Renal pelvis (tissue), 3 donors: ENCODE measurements around the gene STX2. TPM values are rescaled to one million over a fixed set of nuclear protein-coding genes. Genes with fewer than 3 reads are reported as not detected.

Experiments used
- polyA plus RNA-seq, 3 donors: library from polyadenylated mRNA; unstranded; fragments of 120-200 nt; gene quantifications; one replicate each; pipeline ENCODE4 v1.2.1, GENCODE V29; 2013; ENCODE audit not compliant: insufficient read length in 3 of 3

STX2 gene
- polyA plus RNA-seq, 3 donors, result 21.2 to 38.7 (median 28.0) TPM

Other genes with a start within 250 kb of the STX2 start
- gene RIMBP2, start 123.0 kb downstream of the STX2 start, polyA plus RNA-seq, result 10 to 100 TPM; 16.2 to 24.9 (median 23.9) TPM
- 100 to 1,000 TPM; 578 to 720 (median 639) TPM for gene RAN, start 32.8 kb upstream of the STX2 start, polyA plus RNA-seq
- gene ADGRD1, start 114.7 kb upstream of the STX2 start, polyA plus RNA-seq, result 10 to 100 TPM; 10.3 to 16.2 (median 12.8) TPM